ENCODE data around the gene SCLT1.
"Not testable (repeated sequence)": the region's sequence is repeated elsewhere in the genome, so short reads cannot be mapped to it uniquely, and the experiment has no call there.

Gene SCLT1

DNA sequence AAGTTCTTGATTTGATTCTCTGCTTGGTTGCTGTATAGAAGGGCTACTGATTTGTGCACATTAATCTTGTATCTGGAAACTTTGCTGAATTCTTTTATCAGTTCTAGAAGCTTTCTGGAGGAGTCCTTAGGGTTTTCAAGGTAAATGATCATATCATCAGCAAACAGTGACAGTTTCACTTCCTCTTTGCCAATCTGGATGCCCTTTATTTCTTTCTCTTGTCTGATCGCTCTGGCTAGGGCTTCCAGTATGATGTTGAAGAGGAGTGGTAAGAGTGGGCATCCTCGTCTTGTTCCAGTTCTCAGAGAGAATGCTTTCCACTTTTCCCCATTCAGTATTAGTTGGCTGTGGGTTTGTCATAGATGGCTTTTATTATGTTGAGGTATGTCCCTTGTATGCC is 23.8 kb downstream of the SCLT1 start:
- DNase-seq: not testable (repeated sequence)

DNA sequence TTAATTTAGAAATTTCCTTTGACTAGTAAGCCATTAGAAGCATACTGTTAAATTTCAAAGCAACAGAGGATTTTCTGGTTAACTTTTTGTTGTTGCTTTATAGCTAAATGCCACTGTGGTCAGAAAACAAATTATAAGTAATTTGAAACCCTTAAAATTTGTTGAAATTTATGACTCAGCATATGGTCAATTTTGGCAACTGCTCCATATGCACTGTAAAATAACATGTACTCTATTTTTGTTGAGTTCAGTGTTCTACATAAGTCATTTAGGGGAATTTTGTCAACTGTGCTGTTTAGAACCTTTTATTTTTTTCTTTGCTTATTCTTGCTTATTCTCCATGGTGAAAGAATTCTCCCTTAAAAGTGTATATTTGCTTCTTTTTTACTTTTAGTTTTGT is 28.6 kb downstream of the SCLT1 start:
- DNase-seq: no peak

DNA sequence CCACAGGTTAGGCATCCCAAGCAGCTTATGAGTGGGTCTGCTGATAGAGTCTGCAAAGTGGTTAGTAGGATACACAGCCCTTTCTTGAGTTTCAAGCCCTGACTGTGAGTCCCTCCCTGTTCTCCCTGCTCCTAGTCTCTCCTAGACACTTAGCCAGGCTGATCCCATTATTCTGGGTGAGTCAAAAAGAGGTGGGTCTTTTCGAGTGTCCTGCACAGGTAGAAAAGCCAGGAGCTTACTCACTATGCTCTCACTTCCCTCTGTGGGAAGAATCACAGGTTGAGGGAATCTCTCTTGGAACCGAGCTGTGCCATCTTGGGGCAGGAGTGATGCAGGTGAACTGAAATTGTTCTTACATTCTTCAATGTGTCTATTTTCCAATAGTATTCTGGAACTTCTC is 29.7 kb downstream of the SCLT1 start:
- no peak for DNase-seq

DNA sequence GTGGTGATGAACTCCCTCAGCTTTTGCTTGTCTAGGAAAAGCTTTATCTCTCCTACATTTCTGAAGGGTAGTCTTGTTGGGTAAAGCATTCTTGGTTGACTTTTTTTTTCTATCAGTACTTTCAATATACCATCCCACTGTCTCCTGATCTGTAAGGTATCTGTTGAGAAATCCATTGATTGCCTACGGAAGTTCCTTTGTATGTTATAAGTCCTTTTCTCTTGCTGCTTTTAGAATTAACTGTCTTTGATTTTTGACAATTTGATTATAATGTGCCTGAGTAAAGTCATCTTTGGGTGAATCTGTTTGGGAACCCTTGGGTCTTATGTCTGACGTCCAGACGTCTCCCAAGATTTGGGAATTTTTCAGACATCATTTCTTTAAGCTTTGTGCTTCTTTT is 30.8 kb downstream of the SCLT1 start:
- DNase-seq: no peak

DNA sequence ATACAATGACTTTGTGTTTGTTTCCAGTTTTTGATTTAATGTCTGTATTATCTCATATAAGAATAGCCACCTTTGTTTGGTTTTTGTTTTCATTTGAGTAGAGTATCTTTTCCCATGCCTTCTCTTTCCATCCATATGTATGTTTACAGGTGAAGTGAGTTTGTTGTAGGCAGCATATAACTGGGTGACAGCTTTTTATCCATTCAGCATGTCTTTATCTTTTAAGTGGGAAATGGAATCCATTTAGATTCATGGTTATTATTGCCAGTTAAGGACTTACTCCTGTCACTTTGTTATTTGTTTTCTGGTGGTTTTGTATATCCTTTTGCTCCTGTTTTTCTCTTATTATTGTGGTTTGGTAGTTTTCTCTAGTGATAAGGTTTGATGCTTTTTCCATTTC is 34.3 kb downstream of the SCLT1 start:
- no peak for DNase-seq

DNA sequence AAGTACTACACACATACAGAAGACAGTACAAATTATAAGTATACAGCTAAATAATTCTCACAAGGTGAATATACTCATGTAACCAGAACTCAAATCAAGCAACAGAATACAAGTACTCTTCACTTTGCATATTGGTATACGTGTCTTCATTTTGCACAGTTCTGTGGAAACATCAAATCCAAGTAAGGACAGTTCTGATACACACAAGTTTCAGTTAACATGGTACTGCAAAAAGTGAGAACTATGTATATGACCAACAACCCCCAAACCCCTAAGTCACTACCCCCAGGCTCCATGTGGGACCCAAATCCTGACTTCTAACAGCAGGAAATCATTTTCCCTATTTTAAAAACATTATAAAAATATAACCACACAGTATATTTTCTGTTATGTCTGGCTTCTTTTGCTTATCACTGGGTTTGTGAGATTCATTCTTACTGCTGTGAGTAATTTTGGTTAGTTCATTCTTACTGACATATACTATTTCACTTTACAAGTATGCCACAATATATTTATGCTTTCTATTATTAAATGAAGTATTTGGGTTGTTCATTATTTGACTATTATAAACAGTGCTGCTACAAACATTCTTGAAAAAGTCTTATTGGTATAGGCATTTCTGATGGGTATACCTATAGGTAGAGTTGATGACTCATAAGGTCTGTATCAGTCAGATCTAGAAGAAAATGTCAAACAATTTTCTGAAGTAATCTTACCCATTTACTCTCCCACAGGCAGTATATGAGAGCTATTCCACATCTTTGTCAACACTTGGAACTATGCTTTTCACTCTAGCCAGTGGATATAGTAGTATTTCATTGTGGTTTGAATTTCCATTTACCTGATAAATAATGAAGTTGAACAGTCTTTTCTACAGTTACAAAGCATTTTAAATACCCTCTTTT is 47.0 kb downstream of the SCLT1 start:
- no peak for DNase-seq

DNA sequence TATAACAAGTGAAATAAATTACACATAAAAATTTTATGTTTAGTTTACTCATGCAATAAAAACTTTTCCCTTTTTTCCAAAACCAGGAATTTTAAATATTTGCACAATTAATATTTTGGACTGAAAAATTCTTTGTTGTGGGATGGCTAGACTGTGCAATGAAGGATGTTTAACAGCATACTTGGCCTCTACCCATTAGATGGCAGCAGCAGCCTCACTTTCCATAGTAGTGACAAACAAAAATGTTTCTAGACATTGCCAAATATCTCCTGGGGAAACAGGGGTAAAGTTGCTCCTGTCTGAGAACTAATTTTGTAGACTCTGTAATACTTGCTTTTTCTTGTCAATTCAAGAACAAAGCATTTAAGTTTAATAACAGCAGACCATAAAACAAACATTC is 49.8 kb downstream of the SCLT1 start:
- DNase-seq: no peak

DNA sequence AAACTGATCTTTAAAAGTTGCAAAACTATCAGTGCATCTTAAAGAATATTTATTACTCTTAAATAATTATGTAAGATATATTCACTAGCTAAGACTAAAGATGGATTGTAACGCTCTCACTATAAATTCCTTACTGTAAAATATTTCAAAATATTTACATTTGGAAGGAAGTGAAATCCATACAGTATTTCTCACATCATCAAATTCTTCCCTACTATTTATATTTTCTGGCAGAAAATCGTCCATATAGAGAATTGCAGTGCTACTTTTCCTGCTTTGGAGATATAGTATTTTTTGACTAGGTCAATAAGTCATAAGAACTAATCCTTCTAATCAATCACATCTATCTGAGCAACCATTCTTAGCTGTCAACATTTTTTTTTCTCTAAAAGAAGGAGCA is 52.9 kb downstream of the SCLT1 start:
- DNase-seq: no peak

DNA sequence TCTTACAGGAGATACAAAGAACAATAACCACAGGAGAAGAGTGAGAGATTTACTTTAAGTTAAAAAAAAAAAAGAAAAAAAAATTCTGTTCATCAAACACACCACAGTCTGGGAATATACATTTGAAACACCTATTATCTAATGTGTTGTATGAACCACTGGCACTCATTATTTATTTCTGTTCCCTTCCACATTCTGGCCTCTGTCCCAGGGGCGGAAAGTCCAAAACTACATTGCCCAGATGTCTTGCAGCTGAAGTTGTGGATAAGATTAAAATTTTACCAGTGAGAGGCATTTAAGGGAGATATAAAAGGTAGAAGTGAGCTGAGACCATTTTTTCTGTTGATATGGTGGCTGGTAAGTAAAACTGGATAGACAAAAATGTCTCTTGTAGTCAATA is 56.2 kb downstream of the SCLT1 start:
- DNase-seq: no peak

DNA sequence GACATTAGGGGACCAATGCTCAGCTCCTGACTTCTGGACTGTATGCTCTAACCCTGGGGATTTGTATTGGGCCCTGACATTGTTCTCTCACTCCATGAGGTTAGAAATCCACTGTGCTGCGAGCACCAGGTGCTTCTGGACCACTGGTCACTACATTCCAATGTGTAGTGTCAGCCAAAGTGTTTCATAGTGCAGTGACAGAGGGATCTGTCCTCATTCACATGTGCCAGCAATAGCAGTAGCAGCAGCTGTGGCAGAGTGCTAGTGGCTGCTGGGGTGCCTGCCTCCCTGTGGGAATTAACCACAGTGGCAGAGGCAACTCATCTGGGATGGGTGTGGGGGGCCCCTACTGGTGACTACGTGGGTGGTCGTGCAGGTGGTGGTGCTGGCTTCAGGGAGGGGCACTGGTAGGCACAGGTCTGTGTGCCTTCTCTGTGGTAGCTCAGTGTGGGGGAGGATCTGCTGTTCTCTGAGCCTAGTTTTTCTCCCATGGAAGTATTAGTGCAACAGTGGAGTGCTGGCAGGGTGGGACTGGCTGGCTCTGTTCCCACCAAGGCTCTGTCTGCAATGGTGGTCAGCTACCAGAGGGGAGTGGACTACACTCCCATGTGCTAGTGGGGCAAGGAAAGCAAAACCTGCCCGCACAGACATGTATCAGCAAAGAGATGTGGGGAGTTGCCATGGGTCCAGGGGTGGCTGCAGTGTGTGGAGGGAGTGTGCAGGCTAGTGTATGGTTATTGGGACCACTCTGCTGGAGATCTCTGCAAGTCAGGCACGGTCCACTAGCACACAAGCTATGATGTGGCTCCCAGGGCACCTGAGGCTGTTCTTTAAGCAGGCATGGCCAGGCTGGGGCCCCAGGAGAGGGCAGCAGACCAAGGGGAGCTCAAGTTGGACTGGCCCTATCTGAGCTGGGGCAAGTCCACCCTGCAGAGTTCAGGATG is 78.5 kb downstream of the SCLT1 start:
- peak; percentile 14 for DNase-seq

DNA sequence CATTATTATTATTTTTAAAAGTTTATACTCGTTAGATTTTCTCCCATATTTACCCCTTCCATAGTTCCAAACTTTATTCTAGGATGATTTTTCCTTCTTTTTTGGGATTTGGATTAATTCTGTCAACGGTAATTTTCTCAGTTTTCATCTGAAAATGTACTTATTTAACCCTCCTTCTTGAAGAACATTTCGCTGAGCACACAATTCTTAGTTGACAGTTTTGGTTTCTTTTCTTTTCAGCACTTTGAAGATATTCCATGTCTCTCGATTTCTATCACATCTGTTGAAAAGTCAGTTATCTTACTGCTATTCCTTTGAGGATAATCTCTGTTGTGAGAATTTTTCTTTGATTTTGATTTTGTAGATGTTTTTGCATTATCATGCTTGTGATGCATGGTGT is 85.2 kb downstream of the SCLT1 start:
- no peak for DNase-seq

DNA sequence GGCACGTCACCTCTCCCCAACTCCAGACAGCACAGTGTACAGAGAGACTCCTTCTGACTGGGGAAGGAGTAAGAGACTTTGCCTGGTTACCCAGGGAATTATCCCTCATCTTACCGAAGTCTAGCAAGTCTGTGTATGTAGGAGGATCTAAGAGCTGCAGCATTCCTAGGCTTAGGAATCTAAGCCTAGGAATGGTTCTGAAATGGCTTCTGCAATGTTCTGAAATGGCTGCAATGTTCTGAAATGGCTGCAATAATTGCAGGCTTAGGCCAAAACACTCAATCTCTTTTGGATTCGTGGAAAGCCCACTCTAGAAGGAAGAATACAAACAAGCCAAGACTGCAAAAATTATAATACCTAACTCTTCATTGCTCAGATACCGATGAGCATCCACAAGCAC is 106.4 kb downstream of the SCLT1 start:
- no peak for DNase-seq

DNA sequence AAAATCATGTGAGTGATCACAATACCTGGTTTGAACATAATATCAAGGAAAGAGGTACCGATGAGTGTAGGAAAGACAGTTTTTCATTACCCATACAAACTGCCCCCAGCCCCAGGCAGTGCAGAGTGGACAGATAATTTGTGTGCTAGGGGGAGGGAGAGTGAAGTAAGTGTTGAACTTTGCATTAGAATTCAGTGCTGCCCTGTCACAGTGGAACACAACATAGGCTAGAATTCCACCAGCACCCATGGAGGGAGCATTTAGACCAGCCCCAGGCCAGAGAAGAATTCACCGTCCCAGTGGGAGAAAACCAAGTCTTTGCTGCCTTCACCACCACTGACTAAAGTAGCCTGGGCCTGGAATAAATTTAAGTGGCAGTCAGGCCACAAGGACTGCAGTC is 107.3 kb downstream of the SCLT1 start:
- DNase-seq: no peak

DNA sequence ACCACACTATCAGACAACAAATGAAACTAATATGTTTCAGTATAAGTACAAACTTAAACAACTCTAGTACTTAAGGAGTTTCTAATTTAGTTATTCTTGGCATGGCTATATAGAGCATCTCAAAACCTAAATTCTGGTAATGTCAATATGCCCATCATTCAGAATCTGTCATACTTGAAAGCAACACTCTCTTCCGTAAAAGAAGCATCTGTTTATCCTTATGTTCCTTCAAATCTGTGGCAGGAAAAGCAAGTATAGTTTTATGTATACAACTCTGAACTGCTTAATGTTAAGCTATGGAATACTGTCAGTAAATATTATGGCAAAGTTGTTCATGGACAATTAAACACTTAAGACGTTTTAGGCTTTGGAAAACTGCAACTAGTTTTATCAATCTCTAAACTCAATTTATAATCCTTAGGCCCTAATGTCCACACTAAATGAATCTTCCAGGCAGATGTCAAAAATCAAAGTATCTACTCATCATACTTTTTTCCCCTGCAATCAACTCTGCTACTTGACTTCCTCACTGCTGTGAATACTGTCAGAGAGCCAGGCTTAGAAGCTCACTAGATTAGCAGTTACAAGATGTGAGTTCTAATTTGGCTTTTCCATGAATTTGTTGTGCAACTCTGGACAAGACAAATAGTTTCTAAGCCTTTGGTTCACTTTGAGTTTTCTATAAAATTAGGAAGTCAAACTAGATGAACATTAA is 109.4 kb downstream of the SCLT1 start:
- no peak for DNase-seq

DNA sequence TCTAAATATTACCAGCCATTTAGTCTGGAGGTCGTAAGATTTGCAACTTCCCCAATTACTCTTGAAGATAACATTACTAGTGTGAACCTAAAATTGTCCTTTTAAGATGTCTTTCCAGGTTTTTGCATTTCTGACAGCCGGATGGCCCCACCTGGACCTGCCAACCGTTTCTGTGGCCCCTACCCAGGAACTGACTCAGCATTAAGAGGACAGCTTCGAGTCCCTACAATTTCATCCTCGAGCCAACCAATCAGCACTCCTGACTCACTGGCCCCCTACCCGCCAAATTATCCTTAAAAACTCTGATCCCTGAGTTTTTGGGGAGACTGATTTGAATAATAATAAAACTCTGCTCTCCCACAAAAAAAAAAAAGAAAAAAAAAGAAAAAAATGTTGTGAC is 112.0 kb downstream of the SCLT1 start:
- DNase-seq: no peak

DNA sequence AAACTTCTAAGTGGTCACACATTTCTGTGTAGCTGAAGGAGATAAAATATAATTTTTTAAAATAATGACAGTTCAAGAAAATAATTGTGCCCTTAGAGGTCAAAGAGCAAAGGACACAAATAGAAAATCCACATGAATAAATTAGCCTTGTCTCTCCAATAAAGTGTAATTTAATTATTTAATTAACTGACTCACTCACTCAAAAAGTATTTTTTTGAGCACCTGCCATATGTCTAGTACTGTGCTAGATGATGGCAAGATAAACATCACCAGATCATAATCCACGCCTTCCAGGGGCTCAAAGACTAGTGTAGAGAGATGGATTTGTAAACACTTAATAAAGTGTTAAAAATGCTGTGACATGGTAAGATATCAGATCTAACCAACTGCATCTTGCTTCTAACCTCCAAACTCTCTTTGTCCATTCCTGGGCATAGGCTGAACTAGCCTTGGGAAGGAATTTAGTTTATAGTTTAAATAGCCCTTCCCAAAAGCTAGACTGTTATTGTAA is 112.5 kb downstream of the SCLT1 start:
- no peak for DNase-seq

DNA sequence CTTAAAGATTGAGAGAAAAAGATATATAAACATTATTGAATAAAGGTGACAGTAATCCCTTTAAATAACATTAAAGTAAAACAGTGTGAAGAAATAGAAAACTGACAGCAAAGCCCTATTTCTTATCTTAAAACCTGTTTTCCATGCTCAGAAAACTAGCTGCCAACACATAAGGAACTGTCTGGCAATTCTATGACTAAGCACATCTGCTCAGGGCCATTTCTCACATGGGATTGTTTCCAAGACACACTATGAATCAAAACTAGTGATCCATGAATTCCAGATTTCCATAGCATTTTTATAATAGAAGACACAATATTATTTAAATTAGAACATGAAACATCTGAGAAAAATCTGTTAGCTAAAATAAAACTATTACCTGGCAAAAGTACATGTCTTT is 113.4 kb downstream of the SCLT1 start:
- DNase-seq: no peak

DNA sequence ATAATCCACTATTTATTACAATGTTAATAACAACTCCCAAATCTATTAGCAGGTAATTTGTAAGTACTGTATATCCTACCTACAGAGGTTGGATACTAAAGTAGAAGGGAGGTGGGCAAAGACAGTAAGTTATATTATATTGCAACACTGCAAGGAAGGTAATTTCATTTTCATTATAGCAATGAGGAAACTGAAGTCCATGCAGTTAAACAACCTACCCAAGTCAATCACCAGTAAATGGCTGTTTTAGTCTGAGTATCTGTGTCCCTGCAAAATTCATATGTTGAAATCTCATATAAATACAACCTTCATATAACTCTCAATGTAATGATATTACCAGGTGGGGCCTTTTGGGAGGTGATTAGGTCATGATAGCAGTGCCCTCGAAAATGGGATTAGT is 114.4 kb downstream of the SCLT1 start:
- no peak for DNase-seq

DNA sequence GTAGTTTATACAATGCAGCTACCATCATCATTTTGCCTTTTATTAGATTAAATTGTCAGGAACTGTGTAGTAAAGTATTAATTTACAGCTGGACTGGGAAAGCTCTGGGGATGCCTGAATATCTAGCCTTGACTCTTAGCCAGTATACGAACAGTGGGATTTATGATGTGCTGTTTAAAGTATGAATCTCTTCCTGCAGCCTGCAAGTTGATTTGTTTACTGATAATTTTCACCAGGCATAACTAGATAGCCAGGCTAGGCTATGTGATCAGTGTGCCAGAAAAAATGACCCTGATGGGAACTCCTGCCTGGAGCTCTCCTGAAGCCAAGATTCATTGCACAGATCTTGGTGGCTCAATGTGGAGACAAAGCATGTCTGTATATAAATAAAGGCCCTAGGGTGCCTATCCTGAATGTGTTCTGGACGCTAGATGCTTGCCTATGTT is 119.2 kb downstream of the SCLT1 start:
- DNase-seq: peak; percentile 16

DNA sequence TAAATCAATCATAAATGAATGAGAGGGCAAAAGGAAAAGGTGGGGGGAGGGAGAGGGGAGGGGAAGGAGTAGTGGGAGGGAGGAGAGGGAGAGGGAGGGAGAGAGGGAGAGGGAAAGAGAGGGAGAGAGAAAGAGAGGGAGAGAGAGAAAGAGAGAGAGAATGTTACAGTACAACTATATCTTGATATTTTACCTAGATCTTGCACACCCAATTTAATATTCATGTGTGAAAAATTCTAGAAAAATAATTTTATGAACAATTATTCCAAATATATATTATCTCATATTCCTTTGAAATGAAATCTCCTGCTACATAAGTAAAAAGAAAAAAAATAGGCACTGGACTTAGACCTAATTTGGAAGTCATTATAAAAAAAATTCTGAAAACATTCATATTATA is 120.0 kb downstream of the SCLT1 start:
- no peak for DNase-seq

DNA sequence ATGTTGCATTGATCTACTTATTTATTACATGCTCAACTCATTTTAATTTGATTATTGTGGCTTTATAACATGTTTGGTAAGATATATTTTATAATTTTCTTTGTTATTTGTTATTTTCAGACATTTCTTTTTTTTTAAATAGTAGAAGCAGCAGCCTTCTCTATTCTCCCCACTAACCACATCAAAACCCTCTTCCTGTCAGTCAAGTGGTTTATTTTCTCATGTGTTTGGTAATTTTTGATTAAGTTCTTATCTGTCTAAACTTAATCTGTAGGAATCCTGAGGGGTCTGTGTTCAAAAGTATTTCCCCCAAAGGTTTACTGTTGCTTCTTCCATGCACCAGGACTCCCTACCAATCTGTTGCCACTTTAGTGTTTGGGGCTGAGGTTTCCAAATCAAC is 131.9 kb downstream of the SCLT1 start:
- no peak for DNase-seq

DNA sequence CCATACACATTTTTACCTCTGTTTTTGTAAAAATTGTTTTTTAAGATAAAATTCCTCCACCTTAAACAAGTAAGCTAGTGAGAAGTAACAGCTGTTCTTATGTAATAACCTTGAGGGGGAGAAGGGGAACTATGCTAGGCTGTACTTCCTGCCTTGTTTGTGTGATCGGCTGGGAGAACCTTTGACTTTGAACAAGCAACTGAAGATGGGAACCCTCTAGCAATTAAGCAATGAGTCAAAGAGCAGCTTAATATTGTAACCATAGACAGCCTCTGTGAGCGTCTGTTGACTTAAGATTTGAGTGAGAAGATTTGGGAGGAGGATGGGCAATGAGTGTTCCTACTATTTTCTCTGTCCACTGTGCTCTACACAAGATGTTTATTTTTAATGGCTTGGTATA is 135.1 kb downstream of the SCLT1 start:
- DNase-seq: no peak

DNA sequence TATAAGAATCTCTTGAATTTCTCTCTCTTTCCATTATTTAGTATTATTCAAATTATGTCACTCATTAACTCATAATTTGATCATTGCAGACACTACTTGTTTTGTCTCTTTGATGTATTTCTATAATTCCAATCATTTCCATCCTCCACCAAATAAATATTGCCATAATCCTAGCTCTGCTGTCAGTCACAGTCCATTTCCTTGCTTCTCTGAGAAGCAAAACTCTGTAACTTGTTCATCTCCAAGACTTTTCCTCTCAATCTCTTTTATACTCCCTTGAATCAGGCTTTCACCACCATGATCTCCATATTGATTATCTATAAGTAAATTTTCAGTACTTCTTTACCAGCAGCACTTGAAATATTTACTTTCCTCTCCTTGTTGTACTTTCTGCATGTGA is 135.9 kb downstream of the SCLT1 start:
- no peak for DNase-seq
